HepG2 (cell line): ENCODE results near the gene UNKL. TPM values are rescaled to one million over a fixed set of nuclear protein-coding genes. Genes with fewer than 3 reads are reported as not detected.
A peak's percentile ranks its signal among the peaks of the same experiment; 100 is the strongest.

Experiments used
- ATF7-NPFF ChIP-seq: sonication (generic); formaldehyde crosslinking; IDR thresholded peaks from 2 replicates; pipeline ENCODE4 v1.8.1; 2023; ENCODE audit warnings: mild to moderate bottlenecking, low read depth, missing genetic modification reagents, moderate library complexity
- GABPB1 ChIP-seq: IDR thresholded peaks from 2 replicates; pipeline ENCODE4 v1.6.1; 2016; ENCODE audit warnings: mild to moderate bottlenecking, missing genetic modification reagents, moderate library complexity, missing compliant biosample characterization
- HIVEP1 ChIP-seq: sonication (generic); formaldehyde crosslinking; IDR thresholded peaks from 2 replicates; pipeline ENCODE4 v1.4.0; 2020; ENCODE audit warnings: mild to moderate bottlenecking, missing genetic modification reagents
- HNRNPK ChIP-seq: fragments of 200-400 bp; formaldehyde crosslinking; IDR thresholded peaks from 2 replicates; pipeline ENCODE4 v1.6.1; 2018; ENCODE audit warnings: low read length, low read depth, moderate library complexity, mild to moderate bottlenecking; ENCODE audit not compliant: poor library complexity, severe bottlenecking
- HOXA3 ChIP-seq: sonication (generic); formaldehyde crosslinking; IDR thresholded peaks from 2 replicates; pipeline ENCODE4 v1.5.0; 2020; ENCODE audit warnings: missing genetic modification reagents
- MAFK ChIP-seq, 2 experiments: IDR thresholded peaks in 1 of 2; conservative IDR thresholded peaks in 1 of 2; 2 replicates each; pipeline ENCODE4 v1.6.1; 2011; ENCODE audit warnings: improper control_type of control experiment in 2 of 2, low read length in 2 of 2
- NCOA2 ChIP-seq: sonication (generic); formaldehyde crosslinking; IDR thresholded peaks from 2 replicates; pipeline ENCODE4 v1.8.0; 2022; ENCODE audit warnings: inconsistent platforms
- NFKB2 ChIP-seq: sonication (generic); formaldehyde crosslinking; IDR thresholded peaks from 2 replicates; pipeline ENCODE4 v1.4.0; 2020; ENCODE audit warnings: missing genetic modification reagents, borderline replicate concordance
- NFYB ChIP-seq: sonication (generic); formaldehyde crosslinking; IDR thresholded peaks from 2 replicates; pipeline ENCODE4 v1.4.0; 2020; ENCODE audit warnings: missing genetic modification reagents
- RARA ChIP-seq: IDR thresholded peaks from 2 replicates; pipeline ENCODE4 v1.6.1; 2016; ENCODE audit warnings: missing genetic modification reagents, missing compliant biosample characterization
- ZNF432 ChIP-seq: sonication (generic); formaldehyde crosslinking; IDR thresholded peaks from 2 replicates; pipeline ENCODE4 v1.5.0; 2020; ENCODE audit warnings: missing genetic modification reagents, mild to moderate bottlenecking, borderline replicate concordance
- ZNF777 ChIP-seq: sonication (generic); formaldehyde crosslinking; IDR thresholded peaks from 2 replicates; pipeline ENCODE4 v1.4.0; 2020; ENCODE audit warnings: missing genetic modification reagents
- polyA plus RNA-seq, 8 experiments: library from polyadenylated mRNA; depleted of rRNA in 3 of 8; stranded (reverse) in 7 of 8; unstranded in 1 of 8; fragments of >200 nt; fragmentation: Illumina TruSeq in 4 of 8; extraction: Trizol in 4 of 8; gene quantifications; 2 replicates each; pipeline versions ENCODE4 v1.2.1 to v1.2.3, GENCODE V29; 2011 to 2016; ENCODE audit warnings: low read depth in 4 of 8, missing spikeins in 1 of 8, mixed read lengths in 1 of 8; ENCODE audit not compliant: insufficient read depth in 1 of 8
- total RNA-seq, 5 experiments: library from RNA; depleted of rRNA; stranded (reverse); fragments of >200 nt; fragmentation: Illumina TruSeq; extraction: Trizol; gene quantifications; 2 replicates each; pipeline ENCODE4 v1.2.3, GENCODE V29; 2016; ENCODE audit warnings: low read depth in 1 of 5
- TF ChIP-seq, protein P1 (sequence below): sonication (generic); formaldehyde crosslinking; IDR thresholded peaks from 2 replicates; pipeline ENCODE4 v1.9.0; 2022; ENCODE audit warnings: low read depth, missing genetic modification reagents
- TF ChIP-seq, protein P2 (sequence below): sonication (generic); formaldehyde crosslinking; IDR thresholded peaks from 2 replicates; pipeline ENCODE4 v1.8.0; 2022; ENCODE audit warnings: mild to moderate bottlenecking, missing genetic modification reagents, moderate library complexity
- TF ChIP-seq, protein P3 (sequence below): IDR thresholded peaks from 2 replicates; pipeline ENCODE4 v1.6.1; 2016; ENCODE audit warnings: mild to moderate bottlenecking, missing biosample characterization, missing genetic modification reagents
- TF ChIP-seq, protein P4 (sequence below): sonication (generic); formaldehyde crosslinking; IDR thresholded peaks from 2 replicates; pipeline ENCODE4 v1.8.1; 2023; ENCODE audit warnings: missing genetic modification reagents, mild to moderate bottlenecking, borderline replicate concordance
- TF ChIP-seq, protein P5 (sequence below): sonication (generic); formaldehyde crosslinking; IDR thresholded peaks from 2 replicates; pipeline ENCODE4 v1.5.0; 2020; ENCODE audit warnings: mild to moderate bottlenecking, missing genetic modification reagents
- TF ChIP-seq, protein P6 (sequence below): IDR thresholded peaks from 2 replicates; pipeline ENCODE4 v1.4.0; 2020; ENCODE audit warnings: mild to moderate bottlenecking, missing genetic modification reagents
- TF ChIP-seq, protein P7 (sequence below): sonication (generic); formaldehyde crosslinking; IDR thresholded peaks from 2 replicates; pipeline ENCODE4 v1.4.0; 2020; ENCODE audit warnings: mild to moderate bottlenecking, low read depth, missing genetic modification reagents

The UNKL gene
- total and polyA plus RNA-seq, 2 of the 13 experiments (the other 11 are each of a cell fraction or from before 2014, with no cell fraction given) = 10.4 to 17.6 TPM

DNA sequence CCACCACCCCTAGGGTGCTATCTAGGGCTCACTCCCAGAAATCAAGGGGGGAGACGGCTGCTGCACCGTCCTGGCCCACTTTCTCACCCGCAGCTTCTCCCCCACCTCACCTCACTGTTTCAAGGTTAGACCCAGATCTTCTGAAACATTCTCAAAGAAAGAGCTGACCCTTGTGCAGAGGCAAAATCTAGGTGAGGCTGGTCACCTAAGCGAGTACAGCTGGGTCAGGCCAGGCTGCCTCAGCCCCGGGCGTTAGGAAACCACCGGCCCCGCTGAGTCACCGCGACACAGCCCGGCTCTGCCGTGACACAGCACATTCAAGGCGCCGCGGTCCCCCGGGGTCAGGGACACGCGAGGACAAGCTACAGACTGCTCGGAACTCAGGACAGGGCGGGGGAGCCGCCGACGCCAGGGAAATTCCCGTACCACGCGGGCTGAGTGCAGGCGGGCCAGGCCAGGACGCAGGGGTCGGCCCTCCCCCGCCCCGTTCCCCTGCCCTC, 35.6 kb downstream of the UNKL start (continued):
- TF ChIP-seq, protein P1, sequence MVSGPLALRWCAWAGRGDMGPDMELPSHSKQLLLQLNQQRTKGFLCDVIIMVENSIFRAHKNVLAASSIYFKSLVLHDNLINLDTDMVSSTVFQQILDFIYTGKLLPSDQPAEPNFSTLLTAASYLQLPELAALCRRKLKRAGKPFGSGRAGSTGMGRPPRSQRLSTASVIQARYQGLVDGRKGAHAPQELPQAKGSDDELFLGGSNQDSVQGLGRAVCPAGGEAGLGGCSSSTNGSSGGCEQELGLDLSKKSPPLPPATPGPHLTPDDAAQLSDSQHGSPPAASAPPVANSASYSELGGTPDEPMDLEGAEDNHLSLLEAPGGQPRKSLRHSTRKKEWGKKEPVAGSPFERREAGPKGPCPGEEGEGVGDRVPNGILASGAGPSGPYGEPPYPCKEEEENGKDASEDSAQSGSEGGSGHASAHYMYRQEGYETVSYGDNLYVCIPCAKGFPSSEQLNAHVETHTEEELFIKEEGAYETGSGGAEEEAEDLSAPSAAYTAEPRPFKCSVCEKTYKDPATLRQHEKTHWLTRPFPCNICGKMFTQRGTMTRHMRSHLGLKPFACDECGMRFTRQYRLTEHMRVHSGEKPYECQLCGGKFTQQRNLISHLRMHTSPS (CRISPR knock-in tag) = no peak; the same call in 1 of the 2 replicates
- TF ChIP-seq, protein P2, sequence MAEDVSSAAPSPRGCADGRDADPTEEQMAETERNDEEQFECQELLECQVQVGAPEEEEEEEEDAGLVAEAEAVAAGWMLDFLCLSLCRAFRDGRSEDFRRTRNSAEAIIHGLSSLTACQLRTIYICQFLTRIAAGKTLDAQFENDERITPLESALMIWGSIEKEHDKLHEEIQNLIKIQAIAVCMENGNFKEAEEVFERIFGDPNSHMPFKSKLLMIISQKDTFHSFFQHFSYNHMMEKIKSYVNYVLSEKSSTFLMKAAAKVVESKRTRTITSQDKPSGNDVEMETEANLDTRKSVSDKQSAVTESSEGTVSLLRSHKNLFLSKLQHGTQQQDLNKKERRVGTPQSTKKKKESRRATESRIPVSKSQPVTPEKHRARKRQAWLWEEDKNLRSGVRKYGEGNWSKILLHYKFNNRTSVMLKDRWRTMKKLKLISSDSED (CRISPR knock-in tag) = no peak
- TF ChIP-seq, protein P3, sequence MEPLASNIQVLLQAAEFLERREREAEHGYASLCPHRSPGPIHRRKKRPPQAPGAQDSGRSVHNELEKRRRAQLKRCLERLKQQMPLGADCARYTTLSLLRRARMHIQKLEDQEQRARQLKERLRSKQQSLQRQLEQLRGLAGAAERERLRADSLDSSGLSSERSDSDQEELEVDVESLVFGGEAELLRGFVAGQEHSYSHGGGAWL = no peak
- TF ChIP-seq ZNF432 (CRISPR knock-in tag) (no peak), NCOA2 (CRISPR knock-in tag) (peak; percentile 21; the same call in 1 of the 2 replicates), MAFK (conservative IDR thresholded peaks at IDR 0.05 in 1 of 2, IDR thresholded peaks at IDR 0.05 in 1 of 2; ENCODE audit: low read length in 2 of 2) (peak; percentile 84 to 98), HIVEP1 (CRISPR knock-in tag) (peak; percentile 29; the same call in 1 of the 2 replicates), NFYB (CRISPR knock-in tag) (no peak), ZNF777 (CRISPR knock-in tag) (no peak), HOXA3 (CRISPR knock-in tag) (peak; percentile 31; the same call in 1 of the 2 replicates), GABPB1 (CRISPR knock-in tag) (peak; percentile 61; the same call in 1 of the 2 replicates), ATF7-NPFF (CRISPR knock-in tag) (peak; percentile 18; the same call in 1 of the 2 replicates), NFKB2 (CRISPR knock-in tag) (peak; percentile 40; the same call in 1 of the 2 replicates), RARA (CRISPR knock-in tag) (peak; percentile 65), HNRNPK (peak; percentile 34)
- TF ChIP-seq, protein P4, sequence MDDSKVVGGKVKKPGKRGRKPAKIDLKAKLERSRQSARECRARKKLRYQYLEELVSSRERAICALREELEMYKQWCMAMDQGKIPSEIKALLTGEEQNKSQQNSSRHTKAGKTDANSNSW (CRISPR knock-in tag) = no peak
- TF ChIP-seq, protein P5, sequence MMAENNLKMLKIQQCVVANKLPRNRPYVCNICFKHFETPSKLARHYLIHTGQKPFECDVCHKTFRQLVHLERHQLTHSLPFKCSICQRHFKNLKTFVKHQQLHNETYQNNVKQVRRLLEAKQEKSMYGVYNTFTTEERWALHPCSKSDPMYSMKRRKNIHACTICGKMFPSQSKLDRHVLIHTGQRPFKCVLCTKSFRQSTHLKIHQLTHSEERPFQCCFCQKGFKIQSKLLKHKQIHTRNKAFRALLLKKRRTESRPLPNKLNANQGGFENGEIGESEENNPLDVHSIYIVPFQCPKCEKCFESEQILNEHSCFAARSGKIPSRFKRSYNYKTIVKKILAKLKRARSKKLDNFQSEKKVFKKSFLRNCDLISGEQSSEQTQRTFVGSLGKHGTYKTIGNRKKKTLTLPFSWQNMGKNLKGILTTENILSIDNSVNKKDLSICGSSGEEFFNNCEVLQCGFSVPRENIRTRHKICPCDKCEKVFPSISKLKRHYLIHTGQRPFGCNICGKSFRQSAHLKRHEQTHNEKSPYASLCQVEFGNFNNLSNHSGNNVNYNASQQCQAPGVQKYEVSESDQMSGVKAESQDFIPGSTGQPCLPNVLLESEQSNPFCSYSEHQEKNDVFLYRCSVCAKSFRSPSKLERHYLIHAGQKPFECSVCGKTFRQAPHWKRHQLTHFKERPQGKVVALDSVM (CRISPR knock-in tag) = no peak
- TF ChIP-seq, protein P6, sequence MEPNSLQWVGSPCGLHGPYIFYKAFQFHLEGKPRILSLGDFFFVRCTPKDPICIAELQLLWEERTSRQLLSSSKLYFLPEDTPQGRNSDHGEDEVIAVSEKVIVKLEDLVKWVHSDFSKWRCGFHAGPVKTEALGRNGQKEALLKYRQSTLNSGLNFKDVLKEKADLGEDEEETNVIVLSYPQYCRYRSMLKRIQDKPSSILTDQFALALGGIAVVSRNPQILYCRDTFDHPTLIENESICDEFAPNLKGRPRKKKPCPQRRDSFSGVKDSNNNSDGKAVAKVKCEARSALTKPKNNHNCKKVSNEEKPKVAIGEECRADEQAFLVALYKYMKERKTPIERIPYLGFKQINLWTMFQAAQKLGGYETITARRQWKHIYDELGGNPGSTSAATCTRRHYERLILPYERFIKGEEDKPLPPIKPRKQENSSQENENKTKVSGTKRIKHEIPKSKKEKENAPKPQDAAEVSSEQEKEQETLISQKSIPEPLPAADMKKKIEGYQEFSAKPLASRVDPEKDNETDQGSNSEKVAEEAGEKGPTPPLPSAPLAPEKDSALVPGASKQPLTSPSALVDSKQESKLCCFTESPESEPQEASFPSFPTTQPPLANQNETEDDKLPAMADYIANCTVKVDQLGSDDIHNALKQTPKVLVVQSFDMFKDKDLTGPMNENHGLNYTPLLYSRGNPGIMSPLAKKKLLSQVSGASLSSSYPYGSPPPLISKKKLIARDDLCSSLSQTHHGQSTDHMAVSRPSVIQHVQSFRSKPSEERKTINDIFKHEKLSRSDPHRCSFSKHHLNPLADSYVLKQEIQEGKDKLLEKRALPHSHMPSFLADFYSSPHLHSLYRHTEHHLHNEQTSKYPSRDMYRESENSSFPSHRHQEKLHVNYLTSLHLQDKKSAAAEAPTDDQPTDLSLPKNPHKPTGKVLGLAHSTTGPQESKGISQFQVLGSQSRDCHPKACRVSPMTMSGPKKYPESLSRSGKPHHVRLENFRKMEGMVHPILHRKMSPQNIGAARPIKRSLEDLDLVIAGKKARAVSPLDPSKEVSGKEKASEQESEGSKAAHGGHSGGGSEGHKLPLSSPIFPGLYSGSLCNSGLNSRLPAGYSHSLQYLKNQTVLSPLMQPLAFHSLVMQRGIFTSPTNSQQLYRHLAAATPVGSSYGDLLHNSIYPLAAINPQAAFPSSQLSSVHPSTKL (CRISPR knock-in tag) = no peak
- TF ChIP-seq, protein P7, sequence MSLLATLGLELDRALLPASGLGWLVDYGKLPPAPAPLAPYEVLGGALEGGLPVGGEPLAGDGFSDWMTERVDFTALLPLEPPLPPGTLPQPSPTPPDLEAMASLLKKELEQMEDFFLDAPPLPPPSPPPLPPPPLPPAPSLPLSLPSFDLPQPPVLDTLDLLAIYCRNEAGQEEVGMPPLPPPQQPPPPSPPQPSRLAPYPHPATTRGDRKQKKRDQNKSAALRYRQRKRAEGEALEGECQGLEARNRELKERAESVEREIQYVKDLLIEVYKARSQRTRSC (CRISPR knock-in tag) = no peak
